HG02798 (cell line): ENCODE results near the gene CALHM6.

Experiments
- ATAC-seq: cut with Tn5 transposase; IDR thresholded peaks from one replicate; pipeline ENCODE4 v1.9.1; 2021; ENCODE audit warnings: mild to moderate bottlenecking; ENCODE audit not compliant: unreplicated experiment, poor library complexity

Gene CALHM6

DNA sequence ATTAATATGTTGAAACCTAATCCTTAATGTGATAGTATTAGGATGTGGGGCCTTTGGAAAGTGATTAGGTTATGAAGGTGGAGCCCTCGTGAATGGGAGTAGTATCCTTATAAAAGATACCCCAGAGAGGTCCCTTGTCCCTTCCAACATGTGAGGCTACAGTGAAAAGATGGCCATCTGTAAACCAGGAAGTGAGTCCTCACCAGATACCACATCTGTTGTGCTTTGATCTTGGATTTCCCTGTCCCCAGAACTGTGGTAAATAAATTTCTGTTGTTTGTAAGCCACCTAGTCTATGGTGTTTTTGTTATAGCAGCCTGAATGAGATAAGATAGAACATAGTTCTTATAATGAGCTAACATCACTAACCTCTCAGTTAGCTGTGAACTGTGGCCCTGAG lies 16.6 kb upstream of the CALHM6 start:
- ATAC-seq, result no peak

DNA sequence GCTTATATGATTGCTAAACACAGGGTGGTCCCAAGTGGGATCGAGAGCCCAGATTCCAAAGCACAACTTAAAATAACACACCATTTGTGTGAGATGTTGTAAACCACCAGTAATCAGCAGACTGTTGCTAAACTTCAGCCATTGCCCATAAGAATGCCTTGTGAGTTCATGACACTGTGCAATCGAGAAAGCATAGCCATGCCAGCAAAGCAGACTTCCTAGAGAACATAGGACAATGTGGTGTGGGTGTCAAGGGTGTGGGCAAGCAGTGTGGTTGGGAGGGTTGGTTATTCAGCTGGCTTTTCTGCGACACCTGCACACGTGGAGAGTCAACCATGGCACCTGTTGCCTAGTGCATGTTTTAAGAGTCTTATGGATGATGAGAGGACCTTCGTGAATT lies 16.1 kb upstream of the CALHM6 start:
- no peak for ATAC-seq

DNA sequence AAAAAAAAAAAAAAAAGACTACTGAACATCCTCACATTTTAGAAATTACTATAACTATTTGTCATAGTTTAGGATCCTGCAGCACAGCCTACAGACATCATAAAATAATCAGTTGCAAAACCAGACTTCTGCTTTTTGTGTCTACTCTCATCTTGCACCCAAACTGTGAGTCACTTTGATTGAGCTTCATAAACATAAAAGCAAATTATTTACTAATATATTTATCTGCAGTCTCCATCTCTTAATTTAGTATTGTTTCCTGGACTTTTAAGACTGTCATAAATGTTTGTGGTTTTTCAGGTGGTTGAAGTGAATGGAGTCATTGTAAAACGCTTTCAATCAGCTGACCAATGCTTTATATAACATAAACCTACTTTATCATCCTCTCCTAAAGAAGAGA lies 14.8 kb upstream of the CALHM6 start:
- no peak for ATAC-seq

DNA sequence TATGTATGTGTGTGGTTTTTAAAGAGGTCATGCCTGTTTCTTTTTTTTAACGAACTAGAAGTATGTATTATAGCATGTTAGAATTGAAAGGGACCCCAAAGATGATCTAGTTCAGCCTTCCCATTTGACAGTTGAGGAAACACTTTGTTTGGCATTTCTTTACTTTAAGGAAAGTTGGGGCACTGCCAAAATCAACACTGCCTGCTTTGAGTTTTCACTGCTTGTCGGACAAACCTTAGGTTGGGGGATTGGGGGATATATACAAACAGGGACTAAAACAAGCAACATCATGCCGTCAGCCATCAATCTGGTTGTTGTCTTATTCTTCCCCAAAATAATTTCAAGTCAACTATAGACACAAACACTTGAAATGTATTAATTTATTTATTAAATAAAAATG lies 14.1 kb upstream of the CALHM6 start:
- no peak for ATAC-seq

DNA sequence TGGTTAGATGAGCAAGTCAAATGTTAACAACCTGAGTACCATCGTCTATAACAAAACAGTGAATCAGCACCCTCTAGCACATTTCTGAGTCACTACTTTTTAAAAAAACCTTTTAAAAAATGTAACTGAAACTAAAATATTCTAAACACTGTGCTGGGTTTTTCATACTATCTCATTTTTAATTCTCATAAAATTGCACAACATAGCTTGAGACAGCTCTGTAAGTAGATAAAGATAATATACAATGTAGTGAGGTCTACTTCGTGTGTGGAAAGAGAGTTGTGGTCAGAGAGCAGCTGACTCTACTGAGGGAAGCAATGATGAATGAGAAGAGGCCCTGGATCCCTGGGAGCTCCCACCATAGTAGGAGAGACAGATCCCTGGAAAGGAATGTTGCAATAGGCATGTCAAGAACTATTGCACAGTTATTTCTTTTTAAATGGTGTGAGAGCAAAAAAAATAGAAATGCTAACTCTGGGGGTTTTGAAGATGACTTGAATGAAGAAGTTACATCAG lies 13.6 kb upstream of the CALHM6 start:
- no peak for ATAC-seq

DNA sequence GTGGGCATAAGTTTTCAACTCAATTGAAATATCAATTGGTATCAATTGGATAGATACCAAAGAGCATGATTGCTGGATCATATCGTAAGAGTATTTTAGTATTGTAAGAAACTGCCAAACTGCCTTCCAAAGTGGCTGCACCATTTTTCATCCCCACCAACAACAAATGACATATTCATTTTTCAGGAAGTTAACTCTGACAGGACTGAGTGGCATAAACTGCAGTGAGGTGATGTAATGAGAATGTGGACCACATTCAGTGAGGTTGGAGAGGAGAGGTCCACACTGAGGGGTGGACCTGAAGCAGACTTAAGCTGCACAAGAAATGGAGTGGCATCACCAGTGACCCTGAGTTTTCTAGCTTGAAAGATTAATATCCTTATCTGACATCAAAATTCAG lies 11.6 kb upstream of the CALHM6 start:
- no peak for ATAC-seq

DNA sequence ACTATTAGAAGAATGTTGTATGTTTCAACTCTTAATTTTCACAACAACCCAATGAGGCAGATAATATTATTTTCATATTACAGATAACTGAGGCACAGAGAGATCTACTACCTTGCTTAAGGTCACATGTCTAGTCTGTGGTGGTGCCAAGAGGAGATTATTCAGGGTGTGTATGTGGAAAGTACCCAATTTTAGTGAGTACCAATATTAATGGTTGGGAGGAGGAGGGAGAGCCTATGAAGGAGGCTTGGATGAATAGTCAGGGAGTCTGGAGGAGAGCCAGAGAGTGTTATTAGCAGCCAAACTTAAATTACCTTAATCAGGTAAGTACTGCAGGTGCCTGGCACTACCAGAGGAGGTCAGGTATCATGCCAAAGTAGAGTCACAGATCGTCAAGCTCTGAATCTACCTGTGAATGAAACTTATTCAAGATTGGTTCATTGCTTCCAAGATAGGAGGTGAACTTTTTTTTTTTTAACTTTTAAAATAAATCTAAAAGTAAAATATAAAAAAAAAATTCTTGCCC lies 10.9 kb upstream of the CALHM6 start:
- ATAC-seq, result no peak

DNA sequence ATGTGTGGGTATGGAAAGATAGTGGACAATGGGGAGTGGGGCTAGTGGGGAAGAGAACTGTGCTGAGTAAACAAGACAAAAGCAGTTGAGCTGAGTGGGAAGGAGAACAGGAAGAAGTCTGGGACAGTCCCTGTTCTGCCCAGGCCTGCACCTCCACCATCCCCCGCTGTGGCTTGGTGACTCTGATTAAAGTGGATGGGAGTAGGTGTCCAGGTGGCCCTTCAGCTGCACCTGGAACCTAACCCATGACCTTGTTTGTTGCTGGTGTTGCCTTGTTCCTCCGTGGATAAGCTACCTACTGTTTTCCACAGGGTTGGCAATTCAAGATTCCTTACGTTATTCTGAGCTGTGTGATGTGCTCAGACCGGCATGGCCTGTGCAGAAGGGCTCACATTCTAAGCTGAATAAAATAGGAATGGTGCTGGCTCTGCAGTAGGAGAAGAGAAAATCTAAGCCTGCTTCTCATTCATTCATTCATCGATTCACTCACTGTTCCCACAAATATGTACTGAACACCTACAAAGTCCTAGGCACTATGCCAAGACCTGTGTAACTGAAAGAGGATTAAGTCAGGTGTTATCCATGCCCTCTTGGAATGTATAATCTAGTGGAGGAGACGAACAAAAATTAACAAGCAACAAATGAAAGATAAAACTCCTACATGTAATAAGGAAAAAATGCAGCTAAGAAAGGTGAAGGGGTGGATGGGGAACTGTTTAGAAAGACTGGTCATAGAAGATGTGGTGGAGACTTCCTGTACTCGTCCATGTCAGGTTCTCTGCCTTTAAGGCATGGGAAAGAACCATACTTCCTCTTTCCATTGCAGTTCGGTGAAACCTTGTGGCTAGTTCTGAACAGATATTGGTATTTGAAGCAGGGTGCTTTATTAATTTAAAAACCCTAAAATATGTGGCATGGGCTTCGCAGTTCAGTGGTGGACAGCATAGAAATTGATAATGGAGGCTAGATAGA lies 10.1 kb upstream of the CALHM6 start:
- ATAC-seq, result peak; percentile 85

DNA sequence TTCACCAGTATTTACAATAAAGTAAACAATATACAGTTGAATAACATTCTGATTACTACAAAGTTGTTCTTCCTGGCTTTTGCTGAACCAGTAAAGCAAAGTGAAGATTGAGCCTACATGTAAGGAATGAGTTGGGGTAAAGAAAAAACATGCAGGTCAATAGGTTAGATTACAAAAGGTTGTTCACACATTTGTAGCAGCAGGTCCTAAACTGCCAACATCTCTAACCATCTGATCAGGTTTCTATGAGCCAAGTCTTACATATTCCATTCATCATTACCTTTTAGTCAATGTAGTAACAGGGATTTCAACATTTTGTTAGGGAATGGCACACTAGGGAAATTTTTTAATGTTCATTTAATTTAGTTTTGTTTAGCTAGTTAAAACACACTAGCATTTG lies 9.3 kb upstream of the CALHM6 start:
- no peak for ATAC-seq

DNA sequence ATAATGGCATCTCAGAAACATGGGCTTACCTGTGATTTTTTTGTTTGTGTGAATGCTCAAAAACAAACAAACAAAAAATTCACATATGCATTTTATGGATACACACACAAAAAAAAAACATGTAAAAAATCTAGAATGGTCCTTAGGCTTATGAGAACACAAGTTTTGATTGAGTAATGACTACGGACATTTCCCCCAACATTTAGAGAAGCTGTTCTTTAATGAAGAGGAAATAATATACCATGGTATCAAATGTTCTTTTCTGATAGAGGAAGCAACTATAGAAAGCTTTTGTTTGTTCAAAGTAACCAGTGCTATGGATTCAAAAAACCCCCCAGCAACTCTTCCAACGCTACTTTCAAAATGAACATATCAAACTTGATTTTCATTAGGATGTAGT lies 8.6 kb upstream of the CALHM6 start:
- ATAC-seq, result no peak

DNA sequence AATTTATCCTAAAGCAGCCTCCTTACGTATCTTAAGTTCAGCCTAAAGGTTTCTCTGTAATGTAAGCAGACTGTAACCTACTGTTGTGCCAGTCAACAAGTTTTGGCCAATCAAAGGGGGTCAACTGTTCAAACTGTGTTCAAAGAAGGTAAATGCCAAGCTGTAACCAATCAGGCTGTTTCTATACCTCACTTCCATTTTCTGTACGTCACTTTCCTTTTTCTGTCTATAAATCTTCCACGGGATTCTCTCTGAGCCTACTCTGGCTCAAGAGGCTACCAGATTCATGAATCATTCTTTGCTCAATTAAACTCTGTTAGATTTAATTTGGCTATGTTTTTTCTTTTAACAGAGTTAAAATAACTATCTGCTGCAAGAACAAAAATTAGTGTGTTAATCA lies 5.1 kb upstream of the CALHM6 start:
- no peak for ATAC-seq

DNA sequence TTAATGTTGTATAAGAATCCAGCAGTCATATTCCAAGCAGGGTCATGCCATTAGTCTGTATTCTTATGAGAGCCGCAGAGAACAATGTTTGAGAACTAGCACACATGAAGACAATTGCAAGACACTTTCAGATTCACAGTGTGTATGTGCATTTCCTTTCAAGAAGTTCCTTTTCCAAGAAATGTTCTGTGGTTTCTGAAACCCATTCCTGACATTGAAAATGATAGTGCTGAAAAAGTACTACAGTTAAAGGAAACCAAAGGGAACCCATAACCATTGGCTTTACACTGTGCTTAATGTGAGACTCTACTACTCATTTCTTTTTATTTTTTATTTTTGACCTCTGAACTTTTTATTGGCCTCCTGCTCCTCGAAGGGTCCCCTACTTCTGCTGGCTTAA lies 4.2 kb upstream of the CALHM6 start:
- no peak for ATAC-seq

DNA sequence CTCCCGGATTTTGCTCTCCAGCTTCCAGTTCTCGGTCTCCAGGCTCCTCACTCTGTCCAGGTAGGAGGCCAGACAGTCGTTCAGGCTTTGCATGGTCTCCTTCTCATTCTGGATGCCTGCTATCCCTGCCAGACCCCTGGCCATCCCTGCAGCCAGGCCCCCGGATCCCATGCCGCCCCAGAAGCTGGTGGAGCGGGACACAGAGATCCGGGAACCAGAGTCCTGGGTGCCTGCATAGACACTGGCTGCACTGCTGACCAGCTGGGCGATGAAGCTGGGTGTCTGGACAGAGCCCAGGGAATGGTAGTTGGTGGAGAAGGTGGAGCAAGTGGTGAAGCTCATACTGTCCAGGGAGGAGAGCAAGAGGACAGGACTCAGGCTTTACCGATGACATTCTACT lies 2.9 kb upstream of the CALHM6 start:
- no peak for ATAC-seq

DNA sequence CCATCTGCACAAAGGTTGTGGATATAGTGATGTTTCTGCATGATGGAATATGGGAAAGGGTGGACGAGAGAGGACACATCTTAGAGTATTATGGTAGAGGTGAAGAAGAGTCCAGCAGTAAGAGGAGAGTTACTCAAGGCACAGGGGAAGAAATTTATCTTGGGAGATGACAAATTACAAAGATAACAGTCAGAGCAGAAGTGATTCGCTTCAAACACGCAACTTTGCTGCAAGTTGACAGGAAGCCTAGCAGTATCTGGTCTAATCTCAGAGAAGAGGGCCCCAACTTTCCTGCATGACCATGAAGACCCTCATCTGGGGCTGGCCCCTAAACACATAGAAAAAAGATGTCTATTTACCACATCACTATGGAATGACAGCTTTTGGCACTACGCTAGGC lies 1.2 kb upstream of the CALHM6 start:
- no peak for ATAC-seq

DNA sequence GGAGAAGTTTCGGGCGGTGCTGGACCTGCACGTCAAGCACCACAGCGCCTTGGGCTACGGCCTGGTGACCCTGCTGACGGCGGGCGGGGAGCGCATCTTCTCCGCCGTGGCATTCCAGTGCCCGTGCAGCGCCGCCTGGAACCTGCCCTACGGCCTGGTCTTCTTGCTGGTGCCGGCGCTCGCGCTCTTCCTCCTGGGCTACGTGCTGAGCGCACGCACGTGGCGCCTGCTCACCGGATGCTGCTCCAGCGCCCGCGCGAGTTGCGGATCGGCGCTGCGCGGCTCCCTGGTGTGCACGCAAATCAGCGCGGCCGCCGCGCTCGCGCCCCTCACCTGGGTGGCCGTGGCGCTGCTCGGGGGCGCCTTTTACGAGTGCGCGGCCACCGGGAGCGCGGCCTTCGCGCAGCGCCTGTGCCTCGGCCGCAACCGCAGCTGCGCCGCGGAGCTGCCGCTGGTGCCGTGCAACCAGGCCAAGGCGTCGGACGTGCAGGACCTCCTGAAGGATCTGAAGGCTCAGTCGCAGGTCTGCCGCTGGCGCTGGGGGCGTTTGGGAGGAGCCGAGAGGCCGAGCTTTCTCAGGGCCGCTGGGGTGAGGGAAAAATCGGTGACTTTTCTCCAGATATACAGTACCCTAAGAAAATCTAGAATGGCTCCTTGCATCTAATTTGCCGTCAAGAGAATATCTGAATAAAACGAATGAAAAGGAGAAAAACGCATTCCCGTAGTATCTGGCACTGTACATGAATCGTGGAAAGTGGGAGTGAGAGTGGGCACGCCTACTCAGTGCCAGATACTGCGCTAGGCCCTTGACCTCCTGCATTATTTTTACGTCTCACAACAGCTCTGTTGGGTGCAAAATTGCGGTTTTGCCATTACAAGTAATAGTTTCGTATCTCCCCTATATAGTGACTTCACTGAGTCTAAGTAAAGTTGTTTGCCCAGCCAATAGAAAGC lies 1.0 kb downstream of the CALHM6 start:
- peak; percentile 91 for ATAC-seq

DNA sequence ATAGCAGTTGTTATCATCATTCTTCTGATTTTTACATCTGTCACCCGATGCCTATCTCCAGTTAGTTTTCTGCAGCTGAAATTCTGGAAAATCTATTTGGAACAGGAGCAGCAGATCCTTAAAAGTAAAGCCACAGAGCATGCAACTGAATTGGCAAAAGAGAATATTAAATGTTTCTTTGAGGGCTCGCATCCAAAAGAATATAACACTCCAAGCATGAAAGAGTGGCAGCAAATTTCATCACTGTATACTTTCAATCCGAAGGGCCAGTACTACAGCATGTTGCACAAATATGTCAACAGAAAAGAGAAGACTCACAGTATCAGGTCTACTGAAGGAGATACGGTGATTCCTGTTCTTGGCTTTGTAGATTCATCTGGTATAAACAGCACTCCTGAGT lies 2.1 kb downstream of the CALHM6 start:
- no peak for ATAC-seq

DNA sequence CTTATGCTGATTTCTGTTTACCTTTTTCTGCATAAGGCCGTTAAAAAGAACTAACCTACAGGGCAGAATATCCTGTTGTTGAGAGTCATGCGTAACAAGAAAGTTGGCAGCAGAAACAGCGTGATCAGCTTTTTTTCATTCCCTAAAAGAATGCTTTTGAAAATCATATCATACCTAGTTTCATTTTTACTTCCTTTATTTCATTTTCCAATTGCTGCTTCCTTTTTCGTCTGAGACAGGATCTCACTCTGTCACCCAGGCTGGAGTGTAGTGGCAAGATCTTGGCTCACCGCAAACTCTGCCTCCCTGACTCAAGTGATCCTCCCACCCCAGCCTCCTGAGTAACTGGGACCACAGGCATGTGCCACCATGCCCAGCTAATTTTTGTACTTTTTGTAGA lies 4.1 kb downstream of the CALHM6 start:
- no peak for ATAC-seq

DNA sequence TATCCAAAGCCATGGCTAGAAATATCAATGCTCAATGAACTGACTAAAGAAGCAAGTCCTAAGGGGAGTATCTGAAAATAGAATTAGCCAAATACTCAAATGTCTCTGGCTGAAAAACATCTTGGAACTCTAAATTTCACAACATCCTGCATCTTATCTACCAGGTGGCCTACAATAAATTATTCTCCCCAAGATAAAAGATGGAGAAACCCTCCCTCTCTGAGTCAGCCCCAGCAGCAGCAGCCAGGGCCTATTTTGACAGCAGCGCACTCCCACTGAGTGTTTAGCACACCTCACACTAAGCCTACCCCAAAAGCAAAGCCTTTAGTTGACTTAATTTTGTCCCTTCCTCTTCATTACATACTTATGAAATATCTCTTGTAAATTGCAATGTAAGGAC lies 5.9 kb downstream of the CALHM6 start:
- no peak for ATAC-seq

DNA sequence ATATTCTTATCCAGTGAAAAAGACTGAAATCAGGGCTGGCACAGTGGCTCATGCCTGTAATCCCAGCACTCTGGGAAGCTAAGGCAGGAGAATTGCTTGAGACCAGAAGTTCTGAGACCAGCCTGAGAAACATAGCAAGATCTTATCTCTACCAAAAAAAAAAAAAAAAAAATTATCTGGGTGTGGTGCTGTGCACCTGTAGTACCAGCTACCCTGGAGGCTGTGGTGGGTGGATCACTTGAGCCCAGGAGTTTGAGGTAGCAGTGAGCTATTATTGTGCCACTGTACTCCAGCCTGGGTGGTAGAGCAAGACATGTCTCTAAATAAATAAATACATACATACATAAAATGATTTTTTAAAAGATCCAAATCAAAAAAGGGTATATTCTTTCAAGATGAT lies 6.3 kb downstream of the CALHM6 start:
- ATAC-seq, result no peak

DNA sequence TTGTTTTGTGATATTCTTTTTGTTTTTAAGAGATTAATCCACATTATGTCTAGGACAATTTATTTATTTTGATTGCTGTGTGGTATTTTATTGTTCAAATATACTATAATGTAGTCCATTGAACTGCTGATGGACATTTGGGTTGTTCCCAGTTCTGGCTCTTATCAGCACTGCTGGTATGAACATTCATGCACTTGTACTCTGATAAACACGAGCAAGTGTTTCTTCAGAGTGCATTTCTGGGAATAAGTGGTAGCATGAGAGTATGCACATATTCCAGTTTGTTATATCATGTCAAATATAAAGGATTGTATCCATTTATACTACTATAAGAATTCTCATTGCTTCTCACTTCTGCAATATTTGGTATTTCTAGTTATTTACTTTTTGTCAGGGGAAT lies 7.1 kb downstream of the CALHM6 start:
- ATAC-seq, result no peak

DNA sequence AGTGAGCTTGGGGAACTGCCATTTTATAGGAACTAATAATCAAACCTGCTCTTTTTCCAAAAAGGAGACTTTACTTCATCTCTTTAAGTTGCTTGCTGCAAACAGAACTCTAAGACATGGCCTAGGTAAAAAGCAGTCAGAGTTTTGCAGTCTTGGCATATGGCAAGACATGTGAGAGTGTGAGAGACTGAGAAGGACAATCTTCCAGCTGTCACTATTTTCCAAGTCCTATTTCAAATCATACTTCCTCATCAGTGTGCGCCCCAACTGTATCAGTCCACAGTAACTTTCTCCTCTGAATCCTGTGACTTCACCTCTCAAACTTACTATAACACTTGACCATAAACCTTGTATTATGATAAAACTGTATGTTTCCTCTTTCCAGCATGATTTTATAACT lies 10.4 kb downstream of the CALHM6 start:
- ATAC-seq, result no peak
